HepG2 (cell line): ENCODE measurements around the gene BACH2. TPM values are rescaled to one million over a fixed set of nuclear protein-coding genes. Genes with fewer than 3 reads are reported as not detected.

Experiments
- ATAC-seq: fragments of 200-7000 bp; cut with Tn5 transposase; 3 replicates; pipeline ENCODE4 v1.9.1; 2020; ENCODE audit warnings: mild to moderate bottlenecking, moderate library complexity
- BruUV-seq: library from RNA; stranded (reverse); fragments of 400-500 nt; replicated peaks from 2 replicates; lab custom pipeline; 2021; lab: Mats Ljungman, UMichigan
- CTCF ChIA-PET: fragments of 300-600 bp; formaldehyde crosslinking; extraction: SDS; loops from one replicate; lab custom pipeline; 2021; ENCODE audit warnings: low total read pairs, inconsistent platforms, low intra/inter-chr PET ratio; lab: Yijun Ruan, JAX
- POLR2A ChIA-PET: fragments of 350-600 bp; sonication (Branson Sonifier 250); formaldehyde crosslinking; loops from one replicate; lab custom pipeline; 2020; ENCODE audit warnings: antibody characterized with exemption, inconsistent platforms; lab: Yijun Ruan, JAX
- DNase-seq: peaks from one replicate; pipeline ENCODE4 v3.0.0-alpha.2; 2015; ENCODE audit warnings: low spot score
- FAIRE-seq: peaks from 3 replicates; lab custom pipeline; 2011; peaks lifted over from hg19 to GRCh38; lab: Jason Lieb, UNC
- H2AFZ ChIP-seq: one replicate; pipeline ENCODE4 v1.6.1; 2011; ENCODE audit warnings: low read length, inconsistent platforms
- H3K27ac ChIP-seq: fragments of 300-600 bp; 3 replicates; pipeline ENCODE4 v1.8.0; 2011; ENCODE audit warnings: mixed run types, mild to moderate bottlenecking, mixed read lengths, low read length, inconsistent platforms; ENCODE audit not compliant: insufficient read depth; ENCODE audit errors: extremely low read length
- H3K27me3 ChIP-seq, 2 experiments: fragments of 200-600 bp in 1 of 2; 2 replicates in 1 of 2; 3 replicates in 1 of 2; pipeline versions ENCODE4 v1.6.0 to v1.8.0; 2011; ENCODE audit warnings: low read length in 2 of 2, mild to moderate bottlenecking in 2 of 2, moderate library complexity in 2 of 2, inconsistent platforms in 1 of 2; ENCODE audit not compliant: insufficient read depth in 2 of 2, control insufficient read depth in 1 of 2
- H3K36me3 ChIP-seq, 2 experiments: fragments of 200-600 bp in 1 of 2; replicated peaks in 1 of 2; 2 replicates in 1 of 2; 3 replicates in 1 of 2; pipeline versions ENCODE4 v1.5.1 to v1.8.0; 2011; ENCODE audit warnings: low read length in 2 of 2, inconsistent platforms in 1 of 2; ENCODE audit not compliant: insufficient read depth in 2 of 2, control insufficient read depth in 1 of 2
- H3K4me1 ChIP-seq: 2 replicates; pipeline ENCODE4 v1.5.1; 2012; ENCODE audit warnings: low read length, inconsistent platforms; ENCODE audit not compliant: insufficient read depth
- H3K4me2 ChIP-seq: 2 replicates; pipeline ENCODE4 v1.6.0; 2011; ENCODE audit warnings: low read depth, low read length, inconsistent platforms
- H3K4me3 ChIP-seq, 3 experiments: fragments of 200-600 bp in 1 of 3; sonication (generic), shearing (Covaris generic) in 1 of 3; replicated peaks in 1 of 3; 2 replicates each; pipeline ENCODE4 v1.5.1; 2011 to 2016; ENCODE audit warnings: low read length in 3 of 3, inconsistent platforms in 2 of 3, low read depth in 2 of 3, mild to moderate bottlenecking in 2 of 3, control low read depth in 1 of 3, mixed read lengths in 1 of 3; ENCODE audit not compliant: insufficient read depth in 1 of 3
- H3K79me2 ChIP-seq: one replicate; pipeline ENCODE4 v1.6.1; 2011; ENCODE audit warnings: low read length, inconsistent platforms; ENCODE audit not compliant: insufficient read depth
- H3K9ac ChIP-seq: 2 replicates; pipeline ENCODE4 v1.6.0; 2011; ENCODE audit warnings: mild to moderate bottlenecking, low read depth, low read length, inconsistent platforms; ENCODE audit not compliant: insufficient read depth
- H3K9me3 ChIP-seq: 2 replicates; pipeline ENCODE4 v1.5.1; 2012; ENCODE audit warnings: mild to moderate bottlenecking, low read length
- H4K20me1 ChIP-seq: 2 replicates; pipeline ENCODE4 v1.6.0; 2011; ENCODE audit warnings: inconsistent platforms, mild to moderate bottlenecking, low read length, moderate library complexity; ENCODE audit not compliant: insufficient read depth
- ATF2 ChIP-seq: sonication (generic); formaldehyde crosslinking; IDR thresholded peaks from 2 replicates; pipeline ENCODE4 v1.4.0; 2020; ENCODE audit warnings: missing genetic modification reagents
- DNMT1 ChIP-seq: sonication (generic); formaldehyde crosslinking; IDR thresholded peaks from 2 replicates; pipeline ENCODE4 v1.5.1; 2020; ENCODE audit warnings: mild to moderate bottlenecking, missing genetic modification reagents
- FOXC1 ChIP-seq: sonication (generic); formaldehyde crosslinking; IDR thresholded peaks from 2 replicates; pipeline ENCODE4 v1.8.0; 2022; ENCODE audit warnings: mild to moderate bottlenecking, missing genetic modification reagents, borderline replicate concordance
- IRF2 ChIP-seq: IDR thresholded peaks from 2 replicates; pipeline ENCODE4 v1.6.1; 2018; ENCODE audit warnings: missing genetic modification reagents, missing compliant biosample characterization
- REPIN1 ChIP-seq: sonication (generic); formaldehyde crosslinking; IDR thresholded peaks from 2 replicates; pipeline ENCODE4 v1.8.0; 2022; ENCODE audit warnings: missing genetic modification reagents, low read depth, mild to moderate bottlenecking, borderline replicate concordance
- RFX5 ChIP-seq: IDR thresholded peaks from 2 replicates; pipeline ENCODE4 v1.6.1; 2011; ENCODE audit warnings: low read depth, low read length, improper control_type of control experiment
- SRF ChIP-seq: IDR thresholded peaks from 2 replicates; pipeline ENCODE4 v1.6.1; 2011; ENCODE audit warnings: mild to moderate bottlenecking, low read depth, low read length, moderate library complexity
- SUZ12 ChIP-seq: fragments of 150-350 bp; IDR thresholded peaks from 2 replicates; pipeline ENCODE4 v1.6.1; 2014; ENCODE audit warnings: low read depth, low read length
- TARDBP ChIP-seq: sonication (generic); formaldehyde crosslinking; IDR thresholded peaks from 2 replicates; pipeline ENCODE4 v1.8.0; 2022; ENCODE audit warnings: mild to moderate bottlenecking, missing genetic modification reagents
- USF2 ChIP-seq, 2 experiments: sonication (generic) in 1 of 2; formaldehyde crosslinking in 1 of 2; IDR thresholded peaks; 2 replicates each; pipeline versions ENCODE4 v1.5.1 to v1.6.1; 2011 to 2020; ENCODE audit warnings: borderline replicate concordance in 1 of 2, low read depth in 1 of 2, low read length in 1 of 2, mild to moderate bottlenecking in 1 of 2, missing genetic modification reagents in 1 of 2, moderate library complexity in 1 of 2
- YY1 ChIP-seq: IDR thresholded peaks from 2 replicates; pipeline ENCODE4 v1.6.1; 2011; ENCODE audit warnings: low read length, low read depth, moderate library complexity, mild to moderate bottlenecking; ENCODE audit not compliant: insufficient read depth, insufficient replicate concordance
- ZNF326 ChIP-seq: sonication (generic); formaldehyde crosslinking; IDR thresholded peaks from 2 replicates; pipeline ENCODE4 v1.4.0; 2020; ENCODE audit warnings: missing genetic modification reagents, borderline replicate concordance
- ZNF709 ChIP-seq: sonication (generic); formaldehyde crosslinking; IDR thresholded peaks from 2 replicates; pipeline ENCODE4 v1.5.0; 2020; ENCODE audit warnings: mild to moderate bottlenecking, missing genetic modification reagents
- ZNF839 ChIP-seq: sonication (generic); formaldehyde crosslinking; IDR thresholded peaks from 2 replicates; pipeline ENCODE4 v1.4.0; 2020; ENCODE audit warnings: missing genetic modification reagents, mild to moderate bottlenecking, borderline replicate concordance
- WGBS: methylation state at CpG from one replicate; pipeline ENCODE4 v1.1.6; 2017; ENCODE audit warnings: low lambda C conversion rate; 5-methylcytosine and 5-hydroxymethylcytosine counted together
- in situ Hi-C: cut with HindIII; loops from 2 replicates; pipeline ENCODE4 v1.10.0; 2017; ENCODE audit warnings: low pct_unique_long_range_greater_than_20kb; ENCODE audit not compliant: extremely low pct_ligation_motif_present
- intact Hi-C: fragments of 100-400 bp; cut with micrococcal nuclease; formaldehyde crosslinking; loops from one replicate; pipeline ENCODE4 v1.10.0; 2022; ENCODE audit not compliant: unreplicated experiment
- polyA plus RNA-seq, 8 experiments: library from polyadenylated mRNA; depleted of rRNA in 3 of 8; stranded (reverse) in 7 of 8; unstranded in 1 of 8; fragments of >200 nt; fragmentation: Illumina TruSeq in 4 of 8; extraction: Trizol in 4 of 8; gene quantifications; 2 replicates each; pipeline versions ENCODE4 v1.2.1 to v1.2.3, GENCODE V29; 2011 to 2016; ENCODE audit warnings: low read depth in 4 of 8, missing spikeins in 1 of 8, mixed read lengths in 1 of 8; ENCODE audit not compliant: insufficient read depth in 1 of 8
- total RNA-seq, 5 experiments: library from RNA; depleted of rRNA; stranded (reverse); fragments of >200 nt; fragmentation: Illumina TruSeq; extraction: Trizol; gene quantifications; 2 replicates each; pipeline ENCODE4 v1.2.3, GENCODE V29; 2016; ENCODE audit warnings: low read depth in 1 of 5
- TF ChIP-seq, protein P1 (sequence below): sonication (generic); formaldehyde crosslinking; conservative IDR thresholded peaks from 2 replicates; pipeline ENCODE4 v1.8.0; 2022; ENCODE audit warnings: missing genetic modification reagents
- TF ChIP-seq, protein P2 (sequence below): sonication (generic); formaldehyde crosslinking; IDR thresholded peaks from 2 replicates; pipeline ENCODE4 v1.5.0; 2020; ENCODE audit warnings: missing genetic modification reagents, mild to moderate bottlenecking, borderline replicate concordance
- TF ChIP-seq, protein P3 (sequence below): sonication (generic); formaldehyde crosslinking; IDR thresholded peaks from 2 replicates; pipeline ENCODE4 v1.9.0; 2021; ENCODE audit warnings: missing genetic modification reagents, borderline replicate concordance

Gene BACH2
- total and polyA plus RNA-seq, 2 of the 13 experiments (the other 11 are each of a cell fraction or from before 2014, with no cell fraction given), result 0.01 TPM; not detected in 1

DNA sequence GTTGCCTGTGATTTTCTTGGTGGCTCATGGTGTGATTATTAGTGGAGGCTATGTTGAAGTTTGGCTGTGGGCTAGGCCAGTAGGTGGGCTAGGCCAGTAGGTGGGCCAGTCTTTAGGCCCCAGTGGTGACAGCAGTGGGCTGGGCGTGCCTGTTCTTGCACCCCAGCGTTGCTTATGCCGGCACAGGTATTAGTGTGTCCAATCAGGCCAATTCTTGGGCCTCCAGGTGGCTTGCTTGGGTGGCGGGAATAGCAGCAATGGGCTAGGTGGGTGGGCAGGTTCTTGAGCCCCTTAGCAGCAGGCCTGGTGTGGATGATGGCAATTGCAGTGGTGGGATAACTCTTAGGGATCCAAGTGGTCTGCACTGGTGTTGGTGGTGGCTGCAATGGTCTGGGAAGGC lies 379.4 kb downstream of the BACH2 start:
- no CpG with 5 or more reads among the region's 4 CpGs for WGBS
- FAIRE-seq, result no peak
- POLR2A ChIA-PET, result no interaction called here
- TF ChIP-seq, protein P1, sequence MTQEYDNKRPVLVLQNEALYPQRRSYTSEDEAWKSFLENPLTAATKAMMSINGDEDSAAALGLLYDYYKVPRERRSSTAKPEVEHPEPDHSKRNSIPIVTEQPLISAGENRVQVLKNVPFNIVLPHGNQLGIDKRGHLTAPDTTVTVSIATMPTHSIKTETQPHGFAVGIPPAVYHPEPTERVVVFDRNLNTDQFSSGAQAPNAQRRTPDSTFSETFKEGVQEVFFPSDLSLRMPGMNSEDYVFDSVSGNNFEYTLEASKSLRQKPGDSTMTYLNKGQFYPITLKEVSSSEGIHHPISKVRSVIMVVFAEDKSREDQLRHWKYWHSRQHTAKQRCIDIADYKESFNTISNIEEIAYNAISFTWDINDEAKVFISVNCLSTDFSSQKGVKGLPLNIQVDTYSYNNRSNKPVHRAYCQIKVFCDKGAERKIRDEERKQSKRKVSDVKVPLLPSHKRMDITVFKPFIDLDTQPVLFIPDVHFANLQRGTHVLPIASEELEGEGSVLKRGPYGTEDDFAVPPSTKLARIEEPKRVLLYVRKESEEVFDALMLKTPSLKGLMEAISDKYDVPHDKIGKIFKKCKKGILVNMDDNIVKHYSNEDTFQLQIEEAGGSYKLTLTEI, result no peak
- TF ChIP-seq FOXC1, result no peak
- TF ChIP-seq USF2 (IDR thresholded peaks at IDR 0.05; ENCODE audit: low read depth, low read length), result no peak
- no peak for TF ChIP-seq USF2 (CRISPR knock-in tag; IDR thresholded peaks at IDR 0.05; ENCODE audit: borderline replicate concordance)
- TF ChIP-seq ZNF326 (CRISPR knock-in tag), result no peak
- TF ChIP-seq, protein P2, sequence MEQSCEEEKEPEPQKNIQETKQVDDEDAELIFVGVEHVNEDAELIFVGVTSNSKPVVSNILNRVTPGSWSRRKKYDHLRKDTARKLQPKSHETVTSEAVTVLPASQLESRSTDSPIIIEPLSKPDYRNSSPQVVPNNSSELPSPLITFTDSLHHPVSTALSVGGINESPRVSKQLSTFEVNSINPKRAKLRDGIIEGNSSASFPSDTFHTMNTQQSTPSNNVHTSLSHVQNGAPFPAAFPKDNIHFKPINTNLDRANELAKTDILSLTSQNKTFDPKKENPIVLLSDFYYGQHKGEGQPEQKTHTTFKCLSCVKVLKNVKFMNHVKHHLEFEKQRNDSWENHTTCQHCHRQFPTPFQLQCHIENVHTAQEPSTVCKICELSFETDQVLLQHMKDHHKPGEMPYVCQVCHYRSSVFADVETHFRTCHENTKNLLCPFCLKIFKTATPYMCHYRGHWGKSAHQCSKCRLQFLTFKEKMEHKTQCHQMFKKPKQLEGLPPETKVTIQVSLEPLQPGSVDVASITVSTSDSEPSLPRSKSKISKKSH (CRISPR knock-in tag), result no peak
- TF ChIP-seq SRF, result no peak
- TF ChIP-seq DNMT1, result no peak
- TF ChIP-seq SUZ12, result no peak
- TF ChIP-seq ZNF709 (CRISPR knock-in tag), result no peak
- TF ChIP-seq RFX5, result no peak
- no peak for TF ChIP-seq IRF2 (CRISPR knock-in tag)
- no peak for TF ChIP-seq ZNF839 (CRISPR knock-in tag)
- TF ChIP-seq, protein P3, sequence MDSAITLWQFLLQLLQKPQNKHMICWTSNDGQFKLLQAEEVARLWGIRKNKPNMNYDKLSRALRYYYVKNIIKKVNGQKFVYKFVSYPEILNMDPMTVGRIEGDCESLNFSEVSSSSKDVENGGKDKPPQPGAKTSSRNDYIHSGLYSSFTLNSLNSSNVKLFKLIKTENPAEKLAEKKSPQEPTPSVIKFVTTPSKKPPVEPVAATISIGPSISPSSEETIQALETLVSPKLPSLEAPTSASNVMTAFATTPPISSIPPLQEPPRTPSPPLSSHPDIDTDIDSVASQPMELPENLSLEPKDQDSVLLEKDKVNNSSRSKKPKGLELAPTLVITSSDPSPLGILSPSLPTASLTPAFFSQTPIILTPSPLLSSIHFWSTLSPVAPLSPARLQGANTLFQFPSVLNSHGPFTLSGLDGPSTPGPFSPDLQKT (CRISPR knock-in tag), result no peak
- TF ChIP-seq REPIN1, result no peak
- TF ChIP-seq ATF2 (CRISPR knock-in tag), result no peak
- TF ChIP-seq YY1, result no peak
- no peak for TF ChIP-seq TARDBP

More for the DNA sequence above, 379.4 kb downstream of the BACH2 start:
- ATAC-seq (no peak), DNase-seq (no peak)
- BruUV-seq, result no TSS peak
- intact Hi-C loops, result no loop called here
- Histone ChIP-seq H2AFZ (no peak overlapping the region), H3K4me2 (no peak overlapping the region), H3K9me3 (no peaks in the 10 kb centered on the region; the same call in 1 of the 2 replicates), H3K27me3 (peaks cover 4 to 14% of the 10 kb centered on the region in 2 experiments; a peak in 3 of 5 replicates), H3K27ac (no peak overlapping the region), H3K79me2 (no peaks in the 10 kb centered on the region), H3K4me1 (no peaks in the 10 kb centered on the region), H3K9ac (no peak overlapping the region), H4K20me1 (no peaks in the 10 kb centered on the region), H3K4me3 (no peak overlapping the region), H3K36me3 (no peaks in the 10 kb centered on the region)
- in situ Hi-C loops, result no loop called here
- CTCF ChIA-PET, result no interaction called here
